NCI-H2081 treated with DMSO at 0.1 percent for 48 hours (cell line): ENCODE data around the gene MAFF.

Experiments
- DNase-seq: peaks from one replicate; lab custom pipeline; 2025; lab: John Stamatoyannopoulos, UW

Gene MAFF

DNA sequence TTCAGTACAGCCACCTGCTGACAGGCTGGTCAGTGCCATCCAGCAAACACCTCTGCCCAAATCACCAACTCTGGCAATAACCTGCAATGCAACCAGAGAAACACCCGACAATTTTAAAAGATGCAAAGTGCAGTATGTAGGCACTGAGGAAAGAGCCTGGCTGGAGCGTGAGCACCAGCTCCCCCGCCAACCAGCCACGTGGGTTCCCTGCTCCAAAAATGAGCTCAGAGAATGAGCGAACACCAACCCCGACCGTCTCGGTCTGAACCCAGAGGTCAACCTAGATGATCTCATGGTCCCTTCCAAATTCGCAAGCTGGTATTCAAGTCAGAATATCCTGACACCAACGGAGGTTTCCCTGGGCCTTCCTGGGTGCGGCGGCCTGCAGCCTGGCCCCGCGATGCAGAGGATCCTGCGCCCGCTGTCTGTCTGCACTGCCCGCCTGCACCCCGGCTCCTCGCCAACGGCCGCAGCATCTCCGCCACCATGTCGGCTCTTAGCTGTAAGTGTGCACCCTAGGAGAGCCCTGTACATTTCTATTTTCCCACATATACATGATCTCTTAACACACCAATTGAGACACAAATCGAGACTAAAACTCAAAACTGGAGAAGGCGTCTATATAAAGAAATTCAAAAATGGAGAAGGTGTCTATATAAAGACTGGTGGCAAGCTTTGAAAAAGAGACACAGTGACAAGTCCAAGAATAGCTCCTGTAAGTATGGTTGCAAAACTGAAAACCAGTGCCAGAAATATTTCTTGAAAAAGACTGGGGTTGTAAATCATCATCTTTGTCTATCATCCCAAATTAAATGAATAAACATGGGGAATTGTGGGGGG is 48.2 kb downstream of the MAFF start:
- DNase-seq = no peak

DNA sequence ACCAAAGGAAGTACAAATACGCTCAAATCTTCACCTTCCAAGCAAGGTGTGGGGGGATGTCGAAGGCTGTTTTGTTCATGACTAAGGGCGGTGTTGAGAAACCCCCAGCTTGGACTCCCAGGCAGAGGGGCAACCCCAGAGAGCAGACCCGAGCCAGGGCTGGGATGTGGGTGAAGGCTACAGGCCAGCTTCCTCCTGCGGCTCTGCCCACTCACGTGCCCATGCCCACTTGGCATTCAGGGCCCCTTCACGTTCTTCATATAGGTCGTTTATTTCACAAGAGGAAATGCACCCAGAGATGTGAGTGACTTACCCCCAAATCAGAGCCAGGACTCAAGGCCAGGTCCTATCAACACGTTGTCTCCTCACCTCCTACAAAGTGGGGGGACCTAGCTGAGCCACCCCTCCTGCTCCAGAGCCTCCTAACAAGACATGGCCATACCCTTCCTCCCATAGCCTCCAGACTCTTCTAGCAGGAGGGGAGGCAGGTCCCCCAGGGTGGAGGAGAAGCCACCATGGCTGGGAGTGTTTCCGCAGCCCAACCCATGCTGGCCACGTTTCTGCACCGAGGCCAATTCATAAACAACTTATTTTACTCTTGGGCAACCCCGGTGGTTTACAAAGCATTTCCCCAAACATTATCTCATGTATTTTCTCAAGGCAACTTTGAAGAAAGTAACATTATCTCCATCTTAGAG is 49.0 kb downstream of the MAFF start:
- DNase-seq = no peak

DNA sequence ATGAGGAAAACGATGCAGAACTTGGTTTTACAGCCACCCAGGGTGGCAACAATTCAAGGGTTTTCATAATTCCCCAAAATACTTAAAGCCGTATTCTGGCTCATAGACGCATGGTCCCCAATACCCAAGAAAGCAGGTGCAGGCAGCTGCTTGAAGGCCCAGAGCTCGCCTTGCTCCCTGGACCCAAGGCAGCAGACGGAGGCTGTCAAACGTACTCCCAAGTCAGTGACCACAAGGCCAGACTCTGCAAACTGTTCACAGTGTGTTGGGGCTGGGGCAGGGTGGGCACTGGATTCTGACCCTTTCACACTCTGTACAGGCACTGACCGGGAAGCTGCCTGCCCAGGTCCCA is 49.5 kb downstream of the MAFF start:
- no peak for DNase-seq

DNA sequence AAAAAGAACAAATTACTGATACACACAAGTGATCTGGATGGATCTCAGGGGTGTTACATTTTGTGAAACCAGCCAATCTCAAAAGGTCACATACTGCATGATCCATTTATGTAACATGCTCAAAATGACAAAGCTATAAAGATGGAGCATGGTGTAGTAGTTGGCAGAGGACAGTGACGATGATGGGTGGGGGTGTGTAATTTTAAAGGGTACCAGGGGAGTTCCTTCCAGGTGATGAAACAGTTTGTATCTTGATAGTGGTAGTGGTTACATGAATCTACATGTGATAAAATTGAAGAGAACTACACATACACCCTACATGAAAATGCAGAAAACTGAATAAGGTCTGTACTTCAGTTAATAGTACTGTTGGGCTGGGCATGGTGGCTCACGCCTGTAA is 53.9 kb downstream of the MAFF start:
- no peak for DNase-seq

DNA sequence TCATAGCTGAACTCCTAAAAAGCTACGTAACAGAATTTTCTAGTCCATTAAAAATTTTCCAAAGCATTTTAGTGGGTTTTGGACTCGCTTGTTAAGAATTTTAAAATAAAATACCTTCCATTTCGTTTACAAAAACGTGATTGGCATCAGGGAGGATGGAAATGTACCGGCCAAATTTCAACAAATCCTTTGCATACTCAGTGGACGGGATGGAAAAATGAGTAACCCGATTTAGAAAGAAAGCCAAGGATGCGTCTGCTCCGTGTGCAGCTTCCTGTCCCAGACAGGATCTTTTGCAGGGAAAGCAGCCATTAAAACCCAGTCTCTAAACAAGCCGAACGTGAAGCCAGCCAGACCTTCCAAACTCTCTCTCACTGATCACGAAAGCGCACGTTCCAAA is 55.4 kb downstream of the MAFF start:
- DNase-seq = no peak

DNA sequence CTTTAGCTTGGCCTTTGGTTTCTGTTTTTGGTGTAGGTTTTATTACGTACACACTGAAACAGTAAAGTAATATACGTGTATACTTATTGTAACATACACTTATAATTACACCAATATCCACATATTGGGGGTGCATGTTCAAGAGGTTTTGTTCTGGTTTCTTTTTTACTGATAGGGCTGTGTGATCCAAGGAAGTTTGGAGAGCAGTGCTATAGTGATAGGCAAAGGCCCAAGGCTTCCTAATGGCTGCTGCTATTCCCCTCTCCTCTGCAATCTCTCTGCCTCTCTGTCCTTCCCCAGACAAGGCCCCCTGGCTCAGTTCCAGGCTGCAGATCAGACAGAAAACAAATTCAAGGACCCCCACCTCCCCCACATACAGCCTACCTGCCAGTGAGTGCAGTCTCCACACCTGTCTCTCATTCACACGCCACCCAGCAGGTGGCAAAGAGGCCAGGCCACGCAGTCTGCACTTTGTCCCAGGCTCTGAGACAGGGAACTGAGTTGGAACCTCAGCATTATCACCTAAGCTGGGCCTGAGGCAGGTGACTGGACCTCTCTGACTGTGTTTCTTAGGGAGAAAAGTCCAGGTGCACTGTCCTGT is 56.0 kb downstream of the MAFF start:
- DNase-seq = no peak

DNA sequence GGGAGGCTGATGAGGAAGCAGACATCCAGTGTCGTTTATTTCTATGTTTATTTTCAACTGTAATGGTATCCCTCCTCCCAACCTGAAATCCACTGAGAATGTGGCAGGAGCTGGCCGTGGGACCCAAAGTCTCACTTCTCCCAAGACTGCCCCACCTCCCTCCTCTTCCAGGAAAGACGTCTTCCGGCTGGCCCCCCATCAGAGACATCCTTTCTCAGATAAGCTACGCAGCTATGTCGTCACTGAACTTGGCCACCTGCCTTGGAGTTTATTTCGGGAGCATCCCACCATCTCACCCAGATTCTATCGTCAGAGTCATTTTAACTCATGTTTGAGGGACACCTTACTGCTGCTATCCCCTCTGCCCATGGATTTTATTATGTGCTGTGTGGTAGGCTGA is 57.1 kb downstream of the MAFF start:
- no peak for DNase-seq

DNA sequence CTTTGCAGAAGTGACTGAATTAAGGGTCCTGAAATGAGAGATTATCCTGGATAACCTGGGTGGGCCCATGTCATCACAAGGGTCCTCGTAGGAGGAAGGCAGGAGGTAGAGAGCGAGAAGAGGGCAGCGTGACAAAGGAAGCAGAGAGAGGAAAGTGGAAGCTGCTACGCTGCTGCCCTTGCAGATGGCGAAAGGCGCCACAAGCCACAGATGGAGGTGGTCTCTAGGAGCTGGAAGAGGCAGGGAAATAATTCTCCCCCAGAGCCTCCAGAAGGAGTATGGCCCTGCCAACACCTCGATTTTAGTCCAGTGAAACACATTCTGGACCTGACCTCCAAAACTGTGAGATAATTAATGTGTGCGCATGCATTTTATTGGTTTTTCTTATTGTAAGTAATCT is 57.6 kb downstream of the MAFF start:
- DNase-seq = no peak

DNA sequence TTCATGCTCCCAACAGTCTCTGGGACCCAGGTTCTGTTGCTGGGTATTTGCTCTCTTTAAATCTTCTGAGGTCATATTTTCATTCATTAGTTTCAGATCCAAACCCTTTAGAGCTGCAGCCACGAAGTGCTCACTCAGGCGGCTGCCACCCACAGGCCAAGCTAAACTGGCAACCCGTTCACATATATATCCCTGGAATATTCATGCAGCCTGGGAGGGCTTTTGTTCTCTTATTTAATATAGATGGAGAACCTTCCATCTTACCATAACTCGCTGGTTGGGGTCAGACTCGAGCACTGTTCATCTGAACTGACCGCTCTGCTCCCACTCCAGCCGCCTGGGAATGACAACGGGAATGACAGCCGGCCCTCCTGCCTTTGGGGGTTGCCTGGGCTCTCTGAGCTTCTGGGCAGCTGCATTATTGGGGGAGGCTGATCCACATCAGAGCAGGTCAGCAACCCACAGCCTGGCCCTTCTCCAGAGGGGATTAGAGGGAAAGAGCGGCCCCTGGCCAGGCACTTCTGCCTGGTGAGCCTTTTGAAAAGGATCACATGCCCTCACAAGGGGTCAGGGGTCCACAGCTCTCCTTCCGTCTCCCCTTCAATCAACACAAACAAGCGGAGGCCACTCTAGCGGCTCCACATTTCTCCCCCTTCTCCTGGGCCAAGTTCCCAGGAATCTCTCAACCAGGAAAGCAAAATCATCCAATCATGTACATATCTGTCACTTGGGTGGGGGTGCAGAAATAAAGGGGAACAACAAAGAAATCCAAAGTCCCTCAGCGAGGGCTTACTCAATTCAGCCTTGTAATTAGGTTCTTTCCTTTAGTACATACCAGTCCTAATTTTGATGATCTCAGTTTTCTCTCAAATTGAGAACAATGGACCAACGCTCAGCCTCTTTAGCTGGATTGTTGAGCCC is 59.2 kb downstream of the MAFF start:
- DNase-seq = no peak

DNA sequence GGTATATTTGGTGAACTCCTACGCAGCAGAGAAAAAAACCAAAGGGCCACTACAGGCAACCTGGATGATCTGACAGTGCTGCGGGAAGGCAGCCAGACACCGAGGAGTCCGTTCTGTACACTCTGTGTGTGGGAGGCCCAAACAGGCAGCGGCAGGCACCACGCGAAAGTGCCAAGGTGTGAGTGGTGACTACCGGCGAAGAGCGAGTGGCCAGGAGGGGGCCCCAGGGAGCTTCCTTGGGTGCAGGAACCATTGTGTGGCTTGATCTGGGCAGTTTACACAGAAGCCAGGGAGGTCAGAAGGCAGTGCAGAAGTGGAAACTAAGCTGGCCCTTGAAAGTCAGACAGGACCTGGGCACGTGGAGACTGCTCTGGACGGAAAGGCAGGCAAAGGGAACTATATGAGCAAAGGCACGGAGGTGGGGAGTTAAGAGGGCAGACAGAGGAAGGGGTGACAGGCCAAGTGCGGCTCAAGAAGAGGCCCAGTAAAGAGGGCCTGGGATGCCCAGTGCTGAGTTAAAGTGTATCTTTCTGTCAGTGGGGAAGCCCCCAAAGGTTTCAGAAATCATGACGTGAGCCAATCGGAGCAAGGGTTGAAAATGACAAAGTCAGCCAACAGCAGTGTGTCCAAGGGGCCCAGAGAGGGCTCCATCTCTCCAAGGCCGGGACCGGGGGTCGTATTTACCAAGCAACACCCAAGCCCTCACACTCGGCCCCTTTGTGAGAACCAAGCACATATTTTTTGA is 60.4 kb downstream of the MAFF start:
- no peak for DNase-seq

DNA sequence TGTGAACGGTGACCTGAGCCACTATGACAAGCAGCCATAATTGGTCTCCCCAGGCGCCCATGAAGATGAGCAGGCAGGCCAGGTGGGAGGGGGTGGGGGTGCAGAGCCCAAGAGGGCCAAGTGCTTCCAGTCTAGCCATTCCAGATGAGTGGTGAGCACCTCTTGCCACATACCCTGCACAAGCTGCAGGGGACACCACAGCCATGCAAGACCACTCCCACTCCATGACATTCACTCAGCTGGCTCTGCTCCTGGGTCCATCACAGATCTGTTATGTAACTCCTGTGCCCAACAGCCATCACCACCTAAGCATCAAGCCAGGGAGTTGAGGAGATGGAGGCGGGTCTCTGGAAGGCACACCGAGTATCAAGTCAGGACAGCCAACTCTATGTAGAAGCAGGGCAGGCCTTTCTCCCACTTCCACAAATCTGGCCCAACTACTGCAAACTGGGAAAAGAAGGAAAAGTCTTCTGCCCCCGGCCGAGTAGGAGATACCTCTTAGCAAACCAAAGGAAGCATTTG is 62.6 kb downstream of the MAFF start:
- no peak for DNase-seq
